ENCODE data around the gene MYO3B.

The MYO3B gene

GRCh38 chr2:170213651-170214050 lies 35.7 kb downstream of the MYO3B start:
- DNase-seq: no peak

- DNase-seq: no peak
Measured at GRCh38 chr2:170214309-170214948, 36.5 kb downstream of the MYO3B start.

- no peak for DNase-seq
Measured at GRCh38 chr2:170215021-170215420, 37.1 kb downstream of the MYO3B start.

- DNase-seq: no peak
Measured at GRCh38 chr2:170216428-170216827, 38.5 kb downstream of the MYO3B start.

GRCh38 chr2:170216981-170217380 lies 39.0 kb downstream of the MYO3B start:
- DNase-seq: no peak

GRCh38 chr2:170217778-170218251 lies 39.9 kb downstream of the MYO3B start:
- no peak for DNase-seq

- no peak for DNase-seq
Measured at GRCh38 chr2:170218456-170218855, 40.5 kb downstream of the MYO3B start.

- no peak for DNase-seq
Measured at GRCh38 chr2:170218931-170219330, 41.0 kb downstream of the MYO3B start.

GRCh38 chr2:170221317-170222288 lies 43.7 kb downstream of the MYO3B start:
- no peak for DNase-seq

GRCh38 chr2:170222298-170222697 lies 44.4 kb downstream of the MYO3B start:
- DNase-seq: no peak

GRCh38 chr2:170222842-170223241 lies 44.9 kb downstream of the MYO3B start:
- DNase-seq: no peak

GRCh38 chr2:170224692-170225294 lies 46.8 kb downstream of the MYO3B start:
- no peak for DNase-seq

GRCh38 chr2:170226216-170226615 lies 48.3 kb downstream of the MYO3B start:
- no peak for DNase-seq

GRCh38 chr2:170227507-170227947 lies 49.6 kb downstream of the MYO3B start:
- DNase-seq: no peak

- DNase-seq: no peak
Measured at GRCh38 chr2:170227951-170228350, 50.0 kb downstream of the MYO3B start.

- no peak for DNase-seq
Measured at GRCh38 chr2:170228429-170228828, 50.5 kb downstream of the MYO3B start.

- DNase-seq: no peak
Measured at GRCh38 chr2:170229125-170229524, 51.2 kb downstream of the MYO3B start.

- DNase-seq: no peak
Measured at GRCh38 chr2:170229744-170230143, 51.8 kb downstream of the MYO3B start.

- peak; percentile 3 for DNase-seq
Measured at GRCh38 chr2:170235860-170236679, 58.1 kb downstream of the MYO3B start.

GRCh38 chr2:170236680-170237047 lies 58.7 kb downstream of the MYO3B start:
- no peak for DNase-seq

GRCh38 chr2:170237572-170238120 lies 59.7 kb downstream of the MYO3B start:
- no peak for DNase-seq

- no peak for DNase-seq
Measured at GRCh38 chr2:170238776-170239175, 60.8 kb downstream of the MYO3B start.
